ENCODE measurements around the gene EPB41L5.
"Not testable (repeated sequence)": the region's sequence is repeated elsewhere in the genome, so short reads cannot be mapped to it uniquely, and the experiment has no call there.

The EPB41L5 gene

GRCh38 chr2:120032297-120032696 is 19.4 kb downstream of the EPB41L5 start:
- no peak for FAIRE-seq

- no peak for FAIRE-seq
These were observed 21.1 kb downstream of the EPB41L5 start for GRCh38 chr2:120034027-120034426.

GRCh38 chr2:120034621-120035020 is 21.7 kb downstream of the EPB41L5 start:
- no peak for FAIRE-seq

GRCh38 chr2:120036145-120036544 is 23.3 kb downstream of the EPB41L5 start:
- no peak for FAIRE-seq

- no peak for FAIRE-seq
These were observed 25.2 kb downstream of the EPB41L5 start for GRCh38 chr2:120037995-120038541.

- FAIRE-seq = no peak
These were observed 29.5 kb downstream of the EPB41L5 start for GRCh38 chr2:120042359-120042758.

- no peak for FAIRE-seq
These were observed 31.5 kb downstream of the EPB41L5 start for GRCh38 chr2:120044336-120044735.

GRCh38 chr2:120045775-120046174 is 32.9 kb downstream of the EPB41L5 start:
- not testable (repeated sequence) for FAIRE-seq

GRCh38 chr2:120046252-120046651 is 33.4 kb downstream of the EPB41L5 start:
- FAIRE-seq = not testable (repeated sequence)

- no peak for FAIRE-seq
These were observed 39.7 kb downstream of the EPB41L5 start for GRCh38 chr2:120052597-120052996.

- no peak for FAIRE-seq
These were observed 41.0 kb downstream of the EPB41L5 start for GRCh38 chr2:120053891-120054290.

- FAIRE-seq = no peak
These were observed 46.6 kb downstream of the EPB41L5 start for GRCh38 chr2:120059483-120059882.

GRCh38 chr2:120060088-120060623 is 47.3 kb downstream of the EPB41L5 start:
- FAIRE-seq = no peak

- no peak for FAIRE-seq
These were observed 51.8 kb downstream of the EPB41L5 start for GRCh38 chr2:120064664-120065063.

GRCh38 chr2:120066800-120067547 is 54.1 kb downstream of the EPB41L5 start:
- FAIRE-seq = no peak

GRCh38 chr2:120068040-120068658 is 55.3 kb downstream of the EPB41L5 start:
- FAIRE-seq = not testable (repeated sequence)

GRCh38 chr2:120075545-120075944 is 62.7 kb downstream of the EPB41L5 start:
- FAIRE-seq = no peak

- no peak for FAIRE-seq
These were observed 65.0 kb downstream of the EPB41L5 start for GRCh38 chr2:120077896-120078295.

- FAIRE-seq = no peak
These were observed 66.8 kb downstream of the EPB41L5 start for GRCh38 chr2:120079647-120080046.

GRCh38 chr2:120091436-120091835 is 78.6 kb downstream of the EPB41L5 start:
- no peak for FAIRE-seq

GRCh38 chr2:120094795-120095194 is 81.9 kb downstream of the EPB41L5 start:
- no peak for FAIRE-seq

- FAIRE-seq = no peak
These were observed 87.8 kb downstream of the EPB41L5 start for GRCh38 chr2:120100627-120101026.

- no peak for FAIRE-seq
These were observed 91.0 kb downstream of the EPB41L5 start for GRCh38 chr2:120103723-120104467.

Data from A204.1 (cell line).